PFSK-1 (cell line): ENCODE measurements around the gene NDP.

ENCODE experiments used
- FOXP2 ChIP-seq: optimal IDR thresholded peaks from 2 replicates; pipeline ENCODE3; 2011; ENCODE audit warnings: borderline replicate concordance, control low read depth, inconsistent platforms; ENCODE audit not compliant: insufficient read depth; ENCODE audit errors: extremely low read length, extremely low read depth
- POLR2AphosphoS5 ChIP-seq: IDR thresholded peaks from 2 replicates; pipeline ENCODE4 v1.6.1; 2012; ENCODE audit warnings: low read depth, mild to moderate bottlenecking, control low read depth, low read length, moderate library complexity
- SIN3A ChIP-seq: IDR thresholded peaks from 2 replicates; pipeline ENCODE4 v1.6.1; 2012; ENCODE audit warnings: mild to moderate bottlenecking, low read length, moderate library complexity, borderline replicate concordance; ENCODE audit not compliant: insufficient read depth
- TAF1 ChIP-seq: IDR thresholded peaks from 2 replicates; pipeline ENCODE4 v1.6.1; 2012; ENCODE audit warnings: low read length, control low read depth, borderline replicate concordance; ENCODE audit not compliant: insufficient read depth
- TF ChIP-seq, protein P1 (sequence below), 2 experiments: IDR thresholded peaks; 2 replicates each; pipeline versions ENCODE4 v1.6.1 to v1.8.0; 2011 to 2012; ENCODE audit warnings: low read depth in 2 of 2, low read length in 2 of 2, control low read depth in 1 of 2, inconsistent platforms in 1 of 2, mild to moderate bottlenecking in 1 of 2, moderate library complexity in 1 of 2; ENCODE audit not compliant: insufficient read depth in 1 of 2

NDP gene

GRCh38 chrX:43969504-43970501 lies 3.4 kb downstream of the NDP start:
- TF ChIP-seq POLR2AphosphoS5 (no peak), FOXP2 (no peak), TAF1 (no peak), SIN3A (no peak)
- TF ChIP-seq, protein P1, sequence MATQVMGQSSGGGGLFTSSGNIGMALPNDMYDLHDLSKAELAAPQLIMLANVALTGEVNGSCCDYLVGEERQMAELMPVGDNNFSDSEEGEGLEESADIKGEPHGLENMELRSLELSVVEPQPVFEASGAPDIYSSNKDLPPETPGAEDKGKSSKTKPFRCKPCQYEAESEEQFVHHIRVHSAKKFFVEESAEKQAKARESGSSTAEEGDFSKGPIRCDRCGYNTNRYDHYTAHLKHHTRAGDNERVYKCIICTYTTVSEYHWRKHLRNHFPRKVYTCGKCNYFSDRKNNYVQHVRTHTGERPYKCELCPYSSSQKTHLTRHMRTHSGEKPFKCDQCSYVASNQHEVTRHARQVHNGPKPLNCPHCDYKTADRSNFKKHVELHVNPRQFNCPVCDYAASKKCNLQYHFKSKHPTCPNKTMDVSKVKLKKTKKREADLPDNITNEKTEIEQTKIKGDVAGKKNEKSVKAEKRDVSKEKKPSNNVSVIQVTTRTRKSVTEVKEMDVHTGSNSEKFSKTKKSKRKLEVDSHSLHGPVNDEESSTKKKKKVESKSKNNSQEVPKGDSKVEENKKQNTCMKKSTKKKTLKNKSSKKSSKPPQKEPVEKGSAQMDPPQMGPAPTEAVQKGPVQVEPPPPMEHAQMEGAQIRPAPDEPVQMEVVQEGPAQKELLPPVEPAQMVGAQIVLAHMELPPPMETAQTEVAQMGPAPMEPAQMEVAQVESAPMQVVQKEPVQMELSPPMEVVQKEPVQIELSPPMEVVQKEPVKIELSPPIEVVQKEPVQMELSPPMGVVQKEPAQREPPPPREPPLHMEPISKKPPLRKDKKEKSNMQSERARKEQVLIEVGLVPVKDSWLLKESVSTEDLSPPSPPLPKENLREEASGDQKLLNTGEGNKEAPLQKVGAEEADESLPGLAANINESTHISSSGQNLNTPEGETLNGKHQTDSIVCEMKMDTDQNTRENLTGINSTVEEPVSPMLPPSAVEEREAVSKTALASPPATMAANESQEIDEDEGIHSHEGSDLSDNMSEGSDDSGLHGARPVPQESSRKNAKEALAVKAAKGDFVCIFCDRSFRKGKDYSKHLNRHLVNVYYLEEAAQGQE (IDR thresholded peaks at IDR 0.05; ENCODE audit: insufficient read depth in 1 of 2, low read depth in 2 of 2, low read length in 2 of 2): no peak

DNA sequence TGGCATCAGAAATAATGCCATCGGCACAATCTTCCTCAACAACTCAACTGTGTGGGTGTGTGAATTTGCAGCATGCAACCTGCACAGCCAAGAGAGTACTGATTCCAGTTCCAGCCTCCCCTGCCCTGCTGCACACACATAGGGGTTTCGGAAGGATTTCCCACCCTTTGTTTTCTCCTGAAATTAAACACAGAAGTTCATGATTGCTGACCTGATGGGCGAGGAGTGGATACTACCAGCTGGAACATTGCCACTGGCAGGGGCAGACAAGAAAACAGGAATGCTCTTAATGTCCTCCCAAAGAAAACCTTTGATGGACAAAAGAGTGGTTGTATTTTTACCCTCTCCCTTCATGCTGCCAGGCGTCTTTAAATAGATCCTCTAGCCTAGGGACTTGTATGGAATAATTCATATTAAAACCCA lies 4.8 kb downstream of the NDP start:
- no peak for TF ChIP-seq POLR2AphosphoS5
- no peak for TF ChIP-seq FOXP2
- TF ChIP-seq, protein P1 (IDR thresholded peaks at IDR 0.05; ENCODE audit: insufficient read depth in 1 of 2, low read depth in 2 of 2, low read length in 2 of 2): no peak
- TF ChIP-seq TAF1: no peak
- TF ChIP-seq SIN3A: no peak

GRCh38 chrX:43964936-43965335 lies 8.3 kb downstream of the NDP start:
- no peak for TF ChIP-seq FOXP2
- TF ChIP-seq, protein P1 (IDR thresholded peaks at IDR 0.05; ENCODE audit: insufficient read depth in 1 of 2, low read depth in 2 of 2, low read length in 2 of 2): no peak
- TF ChIP-seq POLR2AphosphoS5: no peak
- no peak for TF ChIP-seq SIN3A
- TF ChIP-seq TAF1: no peak

DNA sequence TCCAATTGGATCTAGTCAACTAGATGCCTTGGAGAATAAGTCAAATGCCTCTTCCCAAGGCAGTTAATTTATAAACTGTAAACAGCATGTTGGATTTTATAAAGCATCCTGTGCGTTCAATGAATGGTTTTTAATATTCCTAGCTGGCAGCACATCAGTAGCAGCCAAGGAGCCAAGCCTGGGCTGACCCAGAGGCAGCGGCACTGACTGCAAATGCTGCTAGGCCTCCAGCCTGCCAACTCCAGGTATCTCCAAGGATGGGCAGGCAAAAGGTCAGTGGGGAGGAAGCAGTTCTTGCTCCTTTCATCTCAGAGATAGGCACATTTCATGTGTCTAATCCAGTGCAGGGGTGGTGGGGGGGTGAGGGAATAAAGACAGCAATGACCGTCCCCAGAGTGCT lies 9.5 kb downstream of the NDP start:
- TF ChIP-seq FOXP2 (no peak), SIN3A (no peak), POLR2AphosphoS5 (no peak)
- TF ChIP-seq, protein P1 (IDR thresholded peaks at IDR 0.05; ENCODE audit: insufficient read depth in 1 of 2, low read depth in 2 of 2, low read length in 2 of 2): no peak
